HG03521 (cell line): ENCODE measurements around the gene FGFBP2.
"Not testable (repeated sequence)": the region's sequence is repeated elsewhere in the genome, so short reads cannot be mapped to it uniquely, and the experiment has no call there.

Experiments used
- ATAC-seq: cut with Tn5 transposase; IDR thresholded peaks from one replicate; pipeline ENCODE4 v1.9.1; 2021; ENCODE audit warnings: mild to moderate bottlenecking, moderate library complexity; ENCODE audit not compliant: unreplicated experiment

FGFBP2 gene

GRCh38 chr4:15931451-15932210 lies 31.3 kb downstream of the FGFBP2 start:
- ATAC-seq = no peak

DNA sequence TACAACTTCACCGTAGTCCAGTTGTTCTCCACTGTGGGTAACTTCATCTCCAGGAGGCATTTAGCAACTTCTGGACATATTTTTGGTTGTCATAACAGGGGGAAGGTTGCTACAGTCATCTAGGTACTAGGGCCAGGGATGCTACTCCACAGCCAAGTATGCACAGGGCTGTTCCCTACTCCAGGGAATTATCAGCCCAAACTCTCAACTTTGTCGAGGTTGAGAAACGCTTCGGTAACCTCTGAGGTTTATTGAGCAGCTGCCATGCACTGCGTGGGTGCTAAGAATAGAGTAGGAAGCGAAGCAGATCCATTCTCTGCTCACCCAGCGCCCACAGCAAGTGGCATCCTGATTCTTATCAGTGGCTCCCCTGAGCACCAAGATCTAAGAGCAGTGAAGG lies 32.7 kb downstream of the FGFBP2 start:
- ATAC-seq = no peak

GRCh38 chr4:15929540-15929939 lies 33.4 kb downstream of the FGFBP2 start:
- ATAC-seq = no peak

GRCh38 chr4:15928883-15929282 lies 34.1 kb downstream of the FGFBP2 start:
- no peak for ATAC-seq

- ATAC-seq = no peak
These were observed 36.5 kb downstream of the FGFBP2 start for GRCh38 chr4:15926486-15926885.

- ATAC-seq = no peak
These were observed 37.1 kb downstream of the FGFBP2 start for GRCh38 chr4:15925830-15926229.

DNA sequence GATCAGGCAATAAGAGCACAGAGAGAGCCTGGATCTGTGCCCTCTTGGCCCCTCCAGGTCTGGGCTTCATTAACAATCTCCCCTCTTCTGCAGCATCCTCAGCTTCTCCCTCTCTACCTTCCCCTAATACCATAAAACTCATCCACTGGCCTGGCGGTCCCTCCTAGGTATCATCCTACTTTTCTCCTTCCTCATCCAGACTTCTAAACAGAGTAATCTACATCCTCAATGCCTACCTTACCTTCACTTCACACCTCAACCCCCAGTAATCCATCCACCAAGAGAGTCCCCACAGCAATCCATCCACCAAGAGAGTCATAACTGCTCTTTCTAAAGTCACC lies 41.4 kb downstream of the FGFBP2 start:
- no peak for ATAC-seq

GRCh38 chr4:15920723-15921591 lies 42.0 kb downstream of the FGFBP2 start:
- no peak for ATAC-seq

GRCh38 chr4:15918484-15919129 lies 44.4 kb downstream of the FGFBP2 start:
- ATAC-seq = no peak

GRCh38 chr4:15917297-15917696 lies 45.7 kb downstream of the FGFBP2 start:
- ATAC-seq = no peak

DNA sequence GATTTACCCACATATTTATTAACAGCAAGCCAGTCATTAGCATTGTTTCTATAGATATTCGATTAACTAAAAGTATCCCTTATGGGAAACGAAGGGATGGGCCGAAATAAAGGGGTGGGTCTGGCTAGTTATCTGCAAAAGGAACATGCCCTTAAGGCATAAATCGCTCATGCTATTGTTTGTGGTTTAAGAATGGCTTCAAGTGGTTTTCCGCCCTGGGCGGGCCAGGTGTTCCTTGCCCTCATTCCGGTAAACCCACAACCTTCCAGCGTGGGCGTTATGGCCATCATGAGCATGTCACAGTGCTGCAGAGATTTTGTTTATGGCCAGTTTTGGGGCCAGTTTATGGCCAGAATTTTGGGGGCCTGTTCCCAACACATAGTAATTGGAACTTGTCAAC lies 46.6 kb downstream of the FGFBP2 start:
- not testable (repeated sequence) for ATAC-seq

GRCh38 chr4:15914736-15915135 lies 48.2 kb downstream of the FGFBP2 start:
- ATAC-seq = no peak

DNA sequence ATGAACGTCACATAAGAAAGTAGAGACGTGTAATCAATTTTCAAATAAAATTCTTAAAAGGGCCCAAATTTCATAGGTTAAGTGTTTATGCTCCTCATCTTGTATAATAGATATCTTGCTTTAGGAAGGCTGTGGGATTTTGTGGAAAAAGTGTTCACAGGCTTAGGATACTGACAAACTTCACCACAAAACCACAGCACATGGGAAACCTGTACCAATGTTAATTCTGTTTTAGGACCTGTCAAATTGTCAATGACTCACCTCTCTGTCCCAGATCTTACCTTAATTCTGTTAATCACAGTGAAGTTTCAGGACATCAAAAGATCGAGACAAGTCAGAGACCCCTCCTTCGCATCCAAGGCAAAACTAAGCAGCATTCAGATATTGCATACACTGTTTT lies 48.7 kb downstream of the FGFBP2 start:
- ATAC-seq = no peak

DNA sequence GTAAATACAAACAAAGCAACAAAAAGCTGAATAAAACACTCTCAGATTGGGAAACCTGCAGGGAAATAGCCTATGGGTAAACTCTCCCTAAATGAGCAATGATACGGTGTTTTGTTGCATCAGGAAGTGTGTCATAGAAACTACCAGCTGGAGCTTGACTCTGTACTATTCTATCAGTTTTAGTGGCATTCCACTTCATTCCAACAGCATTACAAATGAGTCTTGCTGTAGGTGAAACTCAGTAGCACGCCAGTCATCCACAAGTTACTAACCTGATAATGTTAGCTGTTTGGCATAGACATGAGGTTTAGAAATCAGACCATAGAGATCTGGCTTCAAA lies 49.4 kb downstream of the FGFBP2 start:
- ATAC-seq = no peak

DNA sequence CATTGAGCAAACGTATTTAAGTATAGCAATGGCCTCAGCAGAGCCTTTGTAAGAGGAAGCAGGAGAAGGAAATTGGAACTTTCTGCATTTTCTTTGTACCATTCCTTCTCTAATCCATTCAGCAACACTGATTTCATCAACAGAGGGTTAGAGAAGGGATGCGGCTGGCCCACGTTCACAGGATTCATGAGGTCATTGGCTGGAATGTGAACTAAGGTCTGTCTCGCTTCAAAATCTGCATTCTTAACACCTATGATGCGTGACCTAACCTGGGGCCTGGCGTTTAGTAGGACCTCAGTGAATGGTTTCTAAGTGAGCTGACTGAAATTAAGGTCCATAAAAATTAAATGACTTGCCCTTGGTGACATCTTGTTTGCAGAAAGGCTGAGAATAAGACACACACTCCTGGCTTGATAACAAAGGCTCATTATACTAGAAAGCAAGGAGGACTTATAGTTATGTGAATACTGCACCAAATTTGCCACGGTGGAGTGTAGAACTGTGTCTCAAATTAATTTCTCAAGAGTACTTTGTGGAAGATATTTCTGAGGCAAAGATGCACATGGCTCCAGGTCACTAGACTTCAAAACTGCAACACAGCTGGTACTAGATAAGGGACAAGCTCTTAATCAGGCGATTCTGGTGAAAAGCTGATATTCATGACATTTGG lies 49.9 kb downstream of the FGFBP2 start:
- ATAC-seq = no peak

- no peak for ATAC-seq
These were observed 50.7 kb downstream of the FGFBP2 start for GRCh38 chr4:15912236-15912635.
